Fibroblast of lung (primary cell): ENCODE results near the gene UBB. TPM values are rescaled to one million over a fixed set of nuclear protein-coding genes. Genes with fewer than 3 reads are reported as not detected.

Source experiments
- DNase-seq, 2 donors: peaks; one replicate each; pipeline versions ENCODE4 v3.0.0 to v3.0.0-alpha.2; 2010; ENCODE audit warnings: low read depth in 2 of 2
- H2AFZ ChIP-seq: 2 replicates; pipeline ENCODE4 v1.5.1; 2012; ENCODE audit warnings: low read length, control low read depth, inconsistent platforms
- H3K27ac ChIP-seq: 2 replicates; pipeline ENCODE4 v1.5.1; 2011; ENCODE audit warnings: low read length, control low read depth; ENCODE audit not compliant: insufficient read depth
- H3K27me3 ChIP-seq: 2 replicates; pipeline ENCODE4 v1.5.1; 2011; ENCODE audit warnings: mild to moderate bottlenecking, low read length; ENCODE audit not compliant: control insufficient read depth, insufficient read depth
- H3K36me3 ChIP-seq: 2 replicates; pipeline ENCODE4 v1.5.1; 2011; ENCODE audit warnings: low read length; ENCODE audit not compliant: control insufficient read depth, insufficient read depth
- H3K4me1 ChIP-seq: 2 replicates; pipeline ENCODE4 v1.5.1; 2011; ENCODE audit warnings: low read length; ENCODE audit not compliant: control insufficient read depth, insufficient read depth; ENCODE audit errors: extremely low read depth
- H3K4me2 ChIP-seq: 2 replicates; pipeline ENCODE4 v1.5.1; 2011; ENCODE audit warnings: low read length, control low read depth; ENCODE audit not compliant: insufficient read depth; ENCODE audit errors: extremely low read depth
- H3K4me3 ChIP-seq, 4 experiments: fragments of 200-600 bp in 1 of 4; sonication (generic) in 1 of 4; replicated peaks in 1 of 4; 2 replicates each; pipeline ENCODE4 v1.5.1; 2011 to 2016; ENCODE audit warnings: low read length in 4 of 4, low read depth in 3 of 4, mild to moderate bottlenecking in 3 of 4, control low read depth in 2 of 4, inconsistent platforms in 1 of 4, mixed read lengths in 1 of 4; ENCODE audit not compliant: insufficient read depth in 1 of 4; ENCODE audit errors: control extremely low read depth in 1 of 4
- H3K79me2 ChIP-seq: 2 replicates; pipeline ENCODE4 v1.5.1; 2012; ENCODE audit warnings: mild to moderate bottlenecking, low read length, inconsistent platforms; ENCODE audit not compliant: control insufficient read depth, insufficient read depth
- H3K9ac ChIP-seq: 2 replicates; pipeline ENCODE4 v1.5.1; 2011; ENCODE audit warnings: mild to moderate bottlenecking, low read length, control low read depth; ENCODE audit not compliant: insufficient read depth
- H3K9me3 ChIP-seq: 2 replicates; pipeline ENCODE4 v1.5.1; 2012; ENCODE audit warnings: low read depth, low read length; ENCODE audit not compliant: control insufficient read depth, insufficient read depth
- H4K20me1 ChIP-seq: 2 replicates; pipeline ENCODE4 v1.5.1; 2011; ENCODE audit warnings: low read length; ENCODE audit not compliant: control insufficient read depth, insufficient read depth; ENCODE audit errors: extremely low read depth
- EZH2 ChIP-seq: IDR thresholded peaks from 2 replicates; pipeline ENCODE4 v1.5.1; 2012; ENCODE audit warnings: low read length, control low read depth, mild to moderate bottlenecking; ENCODE audit errors: missing control alignments
- polyA plus RNA-seq, 2 donors: library from polyadenylated mRNA; depleted of rRNA in 1 of 2; stranded (reverse) in 1 of 2; unstranded in 1 of 2; fragments of >200 nt; gene quantifications; 2 replicates each; pipeline ENCODE4 v1.2.1, GENCODE V29; 2011 to 2012; ENCODE audit warnings: missing spikeins in 1 of 2
- total RNA-seq: library from RNA; depleted of rRNA; stranded (reverse); fragments of >200 nt; gene quantifications from 2 replicates; pipeline ENCODE4 v1.2.1, GENCODE V29; 2014
- TF ChIP-seq, protein P1 (sequence below), 2 donors: IDR thresholded peaks in 1 of 2; conservative IDR thresholded peaks in 1 of 2; 1 replicate in 1 of 2; 2 replicates in 1 of 2; pipeline ENCODE4 v1.5.1; 2011 to 2012; ENCODE audit warnings: low read length in 2 of 2, control low read depth in 1 of 2, inconsistent platforms in 1 of 2, low read depth in 1 of 2, mild to moderate bottlenecking in 1 of 2

Gene UBB
- total and polyA plus RNA-seq, 2 donors (not counting 1 experiment from before 2014, with no cell fraction given) = 1,190 to 3,188 TPM

DNA sequence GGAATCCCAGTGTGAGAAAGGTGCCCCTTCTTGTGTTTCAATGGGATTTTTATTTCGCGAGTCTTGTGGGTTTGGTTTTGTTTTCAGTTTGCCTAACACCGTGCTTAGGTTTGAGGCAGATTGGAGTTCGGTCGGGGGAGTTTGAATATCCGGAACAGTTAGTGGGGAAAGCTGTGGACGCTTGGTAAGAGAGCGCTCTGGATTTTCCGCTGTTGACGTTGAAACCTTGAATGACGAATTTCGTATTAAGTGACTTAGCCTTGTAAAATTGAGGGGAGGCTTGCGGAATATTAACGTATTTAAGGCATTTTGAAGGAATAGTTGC lies 567 bp downstream of the UBB start:
- Histone ChIP-seq H3K27ac (peak overlapping the region; percentile 95), H2AFZ (no peak overlapping the region), H4K20me1 (peaks cover 3% of the 10 kb centered on the region), H3K9me3 (no peaks in the 10 kb centered on the region), H3K9ac (peak overlapping the region; percentile 81), H3K79me2 (peaks cover 27% of the 10 kb centered on the region), H3K36me3 (peaks cover 2% of the 10 kb centered on the region), H3K4me1 (peaks cover 4% of the 10 kb centered on the region), H3K27me3 (no peaks in the 10 kb centered on the region), H3K4me3 (peak overlapping the region; percentile 83 to 99 (median 93)), H3K4me2 (peak overlapping the region; percentile 18)
- no peak for TF ChIP-seq EZH2
- DNase-seq = peak; percentile 45

DNA sequence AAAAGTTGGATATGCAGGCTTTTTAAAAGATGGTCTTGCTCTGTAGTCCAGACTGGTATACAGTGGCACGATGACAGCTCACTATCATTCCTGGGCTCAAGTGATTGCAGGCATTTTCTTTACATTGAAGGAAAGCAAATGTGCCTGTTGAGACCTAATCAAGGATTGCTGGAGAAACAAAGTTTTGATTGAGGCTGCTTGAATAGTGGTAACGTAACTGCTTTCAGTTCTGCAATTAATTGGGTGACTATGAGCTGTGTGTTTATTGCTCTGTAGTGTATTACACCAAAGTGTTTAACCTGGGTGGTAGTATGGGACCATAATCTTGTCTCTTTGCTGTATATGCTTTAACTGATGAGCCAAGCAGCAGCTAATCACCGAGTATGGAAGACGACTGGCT lies 2.3 kb downstream of the UBB start:
- Histone ChIP-seq H4K20me1 (peaks cover 3% of the 10 kb centered on the region), H3K36me3 (peaks cover 2% of the 10 kb centered on the region), H3K27me3 (no peaks in the 10 kb centered on the region), H3K4me1 (peaks cover 4% of the 10 kb centered on the region), H3K79me2 (peaks cover 27% of the 10 kb centered on the region), H3K4me2 (peak overlapping the region; percentile 55), H2AFZ (no peak overlapping the region), H3K9ac (no peak overlapping the region), H3K4me3 (peak overlapping the region; percentile 16 to 99 (median 24)), H3K9me3 (no peaks in the 10 kb centered on the region), H3K27ac (no peak overlapping the region)
- no peak for TF ChIP-seq EZH2
- TF ChIP-seq, protein P1, sequence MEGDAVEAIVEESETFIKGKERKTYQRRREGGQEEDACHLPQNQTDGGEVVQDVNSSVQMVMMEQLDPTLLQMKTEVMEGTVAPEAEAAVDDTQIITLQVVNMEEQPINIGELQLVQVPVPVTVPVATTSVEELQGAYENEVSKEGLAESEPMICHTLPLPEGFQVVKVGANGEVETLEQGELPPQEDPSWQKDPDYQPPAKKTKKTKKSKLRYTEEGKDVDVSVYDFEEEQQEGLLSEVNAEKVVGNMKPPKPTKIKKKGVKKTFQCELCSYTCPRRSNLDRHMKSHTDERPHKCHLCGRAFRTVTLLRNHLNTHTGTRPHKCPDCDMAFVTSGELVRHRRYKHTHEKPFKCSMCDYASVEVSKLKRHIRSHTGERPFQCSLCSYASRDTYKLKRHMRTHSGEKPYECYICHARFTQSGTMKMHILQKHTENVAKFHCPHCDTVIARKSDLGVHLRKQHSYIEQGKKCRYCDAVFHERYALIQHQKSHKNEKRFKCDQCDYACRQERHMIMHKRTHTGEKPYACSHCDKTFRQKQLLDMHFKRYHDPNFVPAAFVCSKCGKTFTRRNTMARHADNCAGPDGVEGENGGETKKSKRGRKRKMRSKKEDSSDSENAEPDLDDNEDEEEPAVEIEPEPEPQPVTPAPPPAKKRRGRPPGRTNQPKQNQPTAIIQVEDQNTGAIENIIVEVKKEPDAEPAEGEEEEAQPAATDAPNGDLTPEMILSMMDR (conservative IDR thresholded peaks at IDR 0.05 in 1 of 2, IDR thresholded peaks at IDR 0.05 in 1 of 2; ENCODE audit: low read depth in 1 of 2, low read length in 2 of 2) = no peak
- no peak for DNase-seq

DNA sequence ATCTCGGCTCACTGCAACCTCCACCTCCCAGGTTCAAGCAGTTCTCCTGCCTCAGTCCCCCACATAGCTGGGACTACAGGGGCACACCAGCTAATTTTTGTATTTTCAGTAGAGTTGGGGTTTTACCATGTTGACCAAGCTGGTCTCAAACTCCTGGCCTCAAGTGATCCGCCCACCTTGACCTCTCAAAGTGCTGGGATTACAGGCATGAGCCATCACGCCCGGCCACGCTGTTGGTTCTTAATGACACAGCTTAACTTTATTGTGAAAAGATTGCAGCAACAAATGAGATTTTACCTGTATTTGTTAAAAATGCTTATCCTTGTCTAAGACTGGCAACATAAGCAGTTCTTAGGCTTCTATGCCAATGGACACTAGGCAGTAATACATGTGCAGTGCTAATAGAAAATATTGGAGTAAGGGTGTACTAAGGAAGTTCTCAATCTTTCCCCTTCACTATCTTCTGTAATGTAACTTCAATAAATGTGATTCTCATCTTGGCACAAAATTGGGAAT lies 2.9 kb downstream of the UBB start:
- H3K27me3 ChIP-seq = no peaks in the 10 kb centered on the region
- peak overlapping the region in 1 of 4 experiments; percentile 99 for H3K4me3 ChIP-seq
- no peak for DNase-seq
- TF ChIP-seq, protein P1 (conservative IDR thresholded peaks at IDR 0.05 in 1 of 2, IDR thresholded peaks at IDR 0.05 in 1 of 2; ENCODE audit: low read depth in 1 of 2, low read length in 2 of 2) = no peak
- no peak for TF ChIP-seq EZH2
- H3K9ac ChIP-seq = no peak overlapping the region
- H3K36me3 ChIP-seq = peaks cover 2% of the 10 kb centered on the region
- peak overlapping the region; percentile 13 for H3K4me2 ChIP-seq
- H2AFZ ChIP-seq = no peak overlapping the region
- peaks cover 27% of the 10 kb centered on the region for H3K79me2 ChIP-seq
- no peaks in the 10 kb centered on the region for H3K9me3 ChIP-seq
- no peak overlapping the region for H3K27ac ChIP-seq
- peaks cover 3% of the 10 kb centered on the region for H4K20me1 ChIP-seq
- peaks cover 2% of the 10 kb centered on the region for H3K4me1 ChIP-seq
